HEK293T (cell line): ENCODE results near the gene CHAD.

Experiments
- CTCF ChIA-PET: fragments of 350-600 bp; formaldehyde crosslinking; extraction: SDS; loops from one replicate; lab custom pipeline; 2021; ENCODE audit warnings: antibody characterized with exemption, inconsistent platforms; lab: Yijun Ruan, JAX
- POLR2A ChIA-PET: fragments of 350-600 bp; formaldehyde crosslinking; extraction: SDS; loops from one replicate; lab custom pipeline; 2020; ENCODE audit warnings: antibody characterized with exemption, inconsistent platforms; lab: Yijun Ruan, JAX
- DNase-seq: peaks from one replicate; pipeline ENCODE4 v3.0.0; 2012; ENCODE audit warnings: mixed read lengths; ENCODE audit errors: extremely low spot score
- ARNT ChIP-seq: fragments of 450-650 bp; IDR thresholded peaks from 2 replicates; pipeline ENCODE4 v1.6.1; 2017; ENCODE audit warnings: mild to moderate bottlenecking
- BHLHE40 ChIP-seq: fragments of 450-650 bp; IDR thresholded peaks from 2 replicates; pipeline ENCODE4 v1.6.1; 2016; ENCODE audit warnings: mild to moderate bottlenecking, moderate library complexity, borderline replicate concordance
- CTBP1 ChIP-seq: fragments of 450-650 bp; IDR thresholded peaks from 2 replicates; pipeline ENCODE4 v1.6.1; 2016; ENCODE audit warnings: borderline replicate concordance
- ELF4 ChIP-seq: fragments of 450-650 bp; IDR thresholded peaks from 2 replicates; pipeline ENCODE4 v1.6.1; 2017; ENCODE audit warnings: antibody characterized with exemption
- FOXA1 ChIP-seq: fragments of 450-650 bp; IDR thresholded peaks from 2 replicates; pipeline ENCODE4 v1.6.1; 2016; ENCODE audit warnings: mild to moderate bottlenecking
- FOXK2 ChIP-seq: fragments of 450-650 bp; IDR thresholded peaks from 2 replicates; pipeline ENCODE4 v1.6.1; 2016; ENCODE audit warnings: mild to moderate bottlenecking
- FOXM1 ChIP-seq: fragments of 450-650 bp; IDR thresholded peaks from 2 replicates; pipeline ENCODE4 v1.6.1; 2017; ENCODE audit warnings: mild to moderate bottlenecking, borderline replicate concordance
- HDGF ChIP-seq: fragments of 450-650 bp; IDR thresholded peaks from 2 replicates; pipeline ENCODE4 v1.6.1; 2017; ENCODE audit warnings: antibody characterized with exemption, borderline replicate concordance
- L3MBTL2 ChIP-seq: fragments of 450-650 bp; conservative IDR thresholded peaks from 2 replicates; pipeline ENCODE4 v1.6.1; 2016; ENCODE audit warnings: mild to moderate bottlenecking
- LEF1 ChIP-seq: fragments of 450-650 bp; IDR thresholded peaks from 2 replicates; pipeline ENCODE4 v1.6.1; 2017; ENCODE audit warnings: mild to moderate bottlenecking, borderline replicate concordance
- NFRKB ChIP-seq: fragments of 450-650 bp; IDR thresholded peaks from 2 replicates; pipeline ENCODE4 v1.6.1; 2016; ENCODE audit warnings: mild to moderate bottlenecking, moderate library complexity
- PKNOX1 ChIP-seq: fragments of 450-650 bp; IDR thresholded peaks from 2 replicates; pipeline ENCODE4 v1.6.1; 2016
- SP1 ChIP-seq: fragments of 450-650 bp; IDR thresholded peaks from 2 replicates; pipeline ENCODE4 v1.6.1; 2017
- SUZ12 ChIP-seq: fragments of 450-650 bp; IDR thresholded peaks from 2 replicates; pipeline ENCODE4 v1.6.1; 2016; ENCODE audit warnings: mild to moderate bottlenecking
- TARDBP ChIP-seq: fragments of 450-650 bp; IDR thresholded peaks from 2 replicates; pipeline ENCODE4 v1.6.1; 2016
- ZNF384 ChIP-seq: fragments of 450-650 bp; IDR thresholded peaks from 2 replicates; pipeline ENCODE4 v1.6.1; 2016

Gene CHAD

DNA sequence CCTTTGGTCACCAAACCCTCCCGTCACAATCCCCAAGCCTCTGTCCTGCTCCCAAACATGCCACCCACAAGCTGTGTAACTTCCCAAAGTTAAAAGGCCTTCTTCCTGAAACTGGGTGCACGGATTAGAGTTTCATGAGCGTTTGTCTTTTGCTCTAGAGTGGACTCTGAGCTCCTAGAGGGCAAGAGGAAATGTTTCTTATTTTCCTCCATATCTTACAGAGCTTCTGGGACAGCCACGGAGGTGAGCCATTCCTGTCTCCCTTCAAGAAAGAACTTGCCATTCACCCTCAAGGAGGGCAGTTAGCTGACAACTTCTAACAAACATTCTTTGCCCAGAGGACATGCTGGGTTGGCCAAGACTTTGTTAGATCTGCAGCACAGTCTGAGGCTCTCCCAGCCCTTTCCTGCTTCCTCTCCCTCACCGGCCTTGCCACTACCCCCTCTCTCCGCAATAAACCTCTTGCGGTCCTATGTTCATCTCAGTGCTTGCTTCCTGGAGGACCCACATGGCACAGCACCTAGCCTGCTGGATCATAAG lies 37.0 kb upstream of the CHAD start:
- no peak for DNase-seq
- no peak for TF ChIP-seq FOXA1
- no peak for TF ChIP-seq CTBP1
- no peak for TF ChIP-seq NFRKB
- no peak for TF ChIP-seq TARDBP
- TF ChIP-seq FOXM1 = no peak
- no peak for TF ChIP-seq SP1
- no peak for TF ChIP-seq ARNT
- TF ChIP-seq L3MBTL2 = no peak
- TF ChIP-seq ELF4 = no peak
- TF ChIP-seq ZNF384 = no peak
- no peak for TF ChIP-seq SUZ12
- ChIA-PET POLR2A (interaction anchor here (1.3 to 1.7 kb wide), 2 partner anchors 26 to 37 kb away, joined by 4 read pairs; no protein-coding TSS in a partner anchor), CTCF (interaction anchor here (0.6 to 1.3 kb wide), 2 partner anchors 10 to 18 kb away, joined by 3 to 4 read pairs; no protein-coding TSS in a partner anchor)

DNA sequence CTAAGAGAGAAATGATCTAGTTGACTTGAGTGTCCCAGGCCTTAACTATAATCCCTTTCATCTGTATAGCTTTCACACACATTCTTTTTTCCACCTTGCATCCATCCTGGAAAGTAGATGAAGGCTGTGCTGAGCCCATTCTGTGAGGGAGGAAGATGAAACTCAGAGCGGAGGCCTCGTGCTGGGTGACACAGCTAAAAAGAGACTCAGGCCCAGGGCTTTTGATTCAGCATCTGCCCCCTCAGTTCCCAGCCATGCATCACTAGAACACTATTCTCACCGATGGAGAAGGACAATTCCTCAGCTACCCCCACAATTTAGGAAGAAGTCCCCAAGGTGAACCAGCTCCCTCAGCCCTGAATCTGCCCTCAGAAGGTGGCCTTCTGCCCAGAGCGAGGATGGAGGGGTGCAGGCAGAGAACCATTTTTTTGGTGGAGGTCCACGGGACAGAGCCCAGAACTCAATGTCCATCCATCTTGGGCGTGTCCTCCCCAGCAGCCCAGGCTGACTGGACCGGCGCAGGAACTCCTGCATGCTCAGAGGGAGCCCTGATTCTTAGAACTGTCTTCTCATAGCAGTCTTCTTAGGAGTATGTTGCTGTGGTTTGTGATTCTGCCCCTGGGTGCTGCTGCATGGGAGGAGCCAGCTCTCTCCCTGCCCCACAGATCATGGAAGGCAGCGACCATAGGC lies 33.8 kb upstream of the CHAD start:
- POLR2A ChIA-PET = interaction anchor here (0.5 to 1.1 kb wide), 2 partner anchors 9 to 40 kb away, joined by 3 to 4 read pairs; no protein-coding TSS in a partner anchor
- TF ChIP-seq NFRKB = no peak
- TF ChIP-seq HDGF = no peak
- TF ChIP-seq BHLHE40 = no peak
- no peak for TF ChIP-seq ARNT
- no peak for TF ChIP-seq PKNOX1
- TF ChIP-seq FOXK2 = no peak
- no peak for TF ChIP-seq TARDBP
- TF ChIP-seq L3MBTL2 = no peak
- no peak for TF ChIP-seq SP1
- TF ChIP-seq ELF4 = no peak
- TF ChIP-seq SUZ12 = no peak
- TF ChIP-seq ZNF384 = no peak
- no peak for TF ChIP-seq CTBP1
- no peak for TF ChIP-seq FOXA1
- TF ChIP-seq LEF1 = no peak
- TF ChIP-seq FOXM1 = no peak
- DNase-seq = no peak
- CTCF ChIA-PET = interaction anchor here (0.6 to 2.4 kb wide), 4 partner anchors 9 to 50 kb away, joined by 3 to 11 read pairs (median 5); no protein-coding TSS in a partner anchor

DNA sequence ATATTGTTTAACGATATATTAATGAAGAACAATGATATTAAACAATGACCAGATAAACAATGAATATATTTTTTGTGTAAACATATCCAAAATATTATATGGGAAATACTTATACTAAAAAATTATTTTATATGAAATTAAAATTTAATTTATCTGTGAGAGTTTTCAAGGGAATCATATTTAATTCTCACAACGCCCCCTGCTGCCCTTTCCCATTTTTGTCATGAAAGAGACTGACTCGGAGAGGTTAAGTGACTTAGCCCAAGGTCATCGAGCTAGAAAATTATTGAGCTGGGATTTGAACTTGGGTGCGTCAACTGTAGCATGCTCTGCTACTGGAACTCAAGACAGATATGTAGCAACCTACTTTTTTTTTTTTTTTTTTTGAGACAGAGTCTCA lies 32.4 kb upstream of the CHAD start:
- TF ChIP-seq BHLHE40 (no peak), NFRKB (no peak), SP1 (no peak)
- ChIA-PET CTCF (interaction anchor here (0.5 to 2.4 kb wide), 7 partner anchors 10 to 328 kb away, joined by 3 to 11 read pairs (median 6); no protein-coding TSS in a partner anchor), POLR2A (no interaction called here)
- no peak for DNase-seq

DNA sequence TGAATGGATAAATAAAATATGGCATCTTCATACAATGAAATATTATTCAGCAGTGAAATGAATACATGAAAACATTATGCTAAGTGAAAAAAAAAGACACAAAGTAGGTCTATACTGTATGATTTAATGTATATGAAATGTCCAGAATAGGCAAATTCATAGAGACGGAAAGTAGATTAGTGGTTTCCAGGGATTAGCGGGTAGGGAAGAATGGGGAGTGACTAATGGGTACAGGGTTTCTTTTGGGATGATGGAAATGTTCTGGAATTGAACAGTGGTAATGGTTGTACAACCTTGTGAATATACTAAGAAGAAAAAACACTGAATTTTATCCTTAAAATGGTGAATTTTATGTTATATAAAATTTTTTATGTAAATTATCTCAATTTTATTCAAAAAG lies 31.0 kb upstream of the CHAD start:
- CTCF ChIA-PET = no interaction called here
- no peak for DNase-seq
- POLR2A ChIA-PET = no interaction called here
- TF ChIP-seq HDGF (no peak), L3MBTL2 (no peak), PKNOX1 (no peak)

DNA sequence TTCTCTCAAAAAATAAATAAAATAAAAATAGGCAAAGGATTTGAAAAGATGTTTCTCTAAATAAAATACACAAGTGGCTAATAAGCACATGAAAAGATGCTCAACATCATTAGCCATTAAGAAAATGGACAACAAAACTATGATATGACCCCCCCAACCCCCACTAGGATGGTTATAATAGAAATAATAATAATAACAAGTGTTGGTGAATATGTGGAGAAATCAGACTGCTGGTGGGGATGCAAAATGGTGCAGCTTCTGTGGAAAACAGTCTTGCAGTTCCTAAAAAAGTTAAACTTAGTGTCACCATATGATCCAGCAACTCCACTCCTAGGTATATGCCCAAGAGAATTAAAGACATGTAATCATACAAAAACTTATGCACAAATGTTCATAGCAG lies 30.6 kb upstream of the CHAD start:
- ChIA-PET CTCF (no interaction called here), POLR2A (no interaction called here)
- no peak for DNase-seq
- TF ChIP-seq ZNF384 (no peak), LEF1 (no peak), ELF4 (no peak), ARNT (no peak), PKNOX1 (no peak), L3MBTL2 (no peak), BHLHE40 (no peak), NFRKB (no peak), HDGF (no peak), CTBP1 (no peak), FOXK2 (no peak)

DNA sequence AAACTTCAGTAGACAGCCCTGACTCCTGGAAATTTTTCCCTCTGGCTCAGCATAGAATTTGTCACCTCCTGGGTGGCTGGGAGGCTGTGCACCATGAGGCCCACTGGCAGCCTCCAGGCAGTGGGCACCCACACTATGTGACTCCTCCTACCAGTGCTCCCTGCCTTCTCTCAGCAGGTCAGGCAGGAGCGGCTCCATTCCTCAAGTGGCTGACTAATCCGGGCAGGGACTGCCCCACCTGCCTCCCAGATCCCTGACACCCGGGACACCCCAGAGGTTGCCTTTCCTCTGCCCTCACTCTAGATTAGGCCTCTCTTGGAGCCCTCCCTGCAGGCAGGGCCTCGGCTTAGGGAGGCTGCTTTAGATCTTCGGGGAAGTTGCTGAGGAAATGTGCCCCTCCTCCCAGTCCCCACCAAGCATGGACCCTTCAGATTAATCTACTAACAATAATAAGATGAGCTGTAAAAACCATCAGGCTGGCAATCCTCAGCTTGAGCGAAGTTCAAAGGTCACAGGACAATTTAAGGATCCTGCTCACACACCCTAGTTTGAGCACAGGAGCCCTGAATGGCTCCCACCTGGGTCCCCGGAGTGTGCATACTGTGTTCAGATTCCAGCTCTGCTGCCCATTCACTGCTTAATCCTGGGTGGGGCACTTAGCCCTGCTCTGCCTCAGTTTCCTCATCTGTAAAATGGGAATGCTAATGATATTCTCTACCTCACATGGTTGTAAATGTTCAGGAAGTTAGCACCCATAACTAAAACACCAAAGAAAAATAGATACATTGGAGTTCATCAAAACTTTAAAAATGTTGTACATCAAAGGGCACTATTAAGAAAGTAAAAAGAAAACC lies 29.6 kb upstream of the CHAD start:
- POLR2A ChIA-PET = no interaction called here
- DNase-seq = no peak
- TF ChIP-seq SUZ12 (no peak), BHLHE40 (no peak), PKNOX1 (no peak), FOXM1 (no peak), CTBP1 (no peak), ZNF384 (no peak), ARNT (no peak), FOXA1 (no peak), L3MBTL2 (no peak), ELF4 (no peak), LEF1 (no peak), HDGF (no peak)
- CTCF ChIA-PET = no interaction called here
